Activated CD4-positive, alpha-beta T cell treated with anti-CD3 and anti-CD28 coated beads for 1 hour (primary cell): Measurements from ENCODE around the gene ENKUR.

Experiments used
- DNase-seq: peaks from one replicate; pipeline ENCODE4 v3.0.0-alpha.2; 2020

ENKUR gene

DNA sequence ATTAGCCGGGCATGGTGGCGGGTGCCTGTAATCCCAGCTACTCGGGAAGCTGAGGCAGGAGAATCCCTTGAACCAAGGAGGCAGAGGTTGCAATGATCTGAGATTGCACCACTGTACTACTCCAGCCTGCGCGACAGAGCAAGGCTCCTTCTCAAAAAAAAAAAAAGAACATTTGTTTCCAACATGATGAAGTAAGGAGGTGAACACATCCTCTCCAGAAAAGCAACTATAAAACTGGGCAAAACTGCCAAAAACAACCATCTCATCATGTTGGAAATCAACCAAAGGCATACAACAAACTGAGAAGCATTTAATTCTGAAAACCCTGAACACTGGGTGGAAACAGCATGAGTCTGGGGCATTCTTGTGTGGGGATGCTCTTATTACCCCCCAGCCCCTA is 77.9 kb downstream of the ENKUR start:
- no peak for DNase-seq

DNA sequence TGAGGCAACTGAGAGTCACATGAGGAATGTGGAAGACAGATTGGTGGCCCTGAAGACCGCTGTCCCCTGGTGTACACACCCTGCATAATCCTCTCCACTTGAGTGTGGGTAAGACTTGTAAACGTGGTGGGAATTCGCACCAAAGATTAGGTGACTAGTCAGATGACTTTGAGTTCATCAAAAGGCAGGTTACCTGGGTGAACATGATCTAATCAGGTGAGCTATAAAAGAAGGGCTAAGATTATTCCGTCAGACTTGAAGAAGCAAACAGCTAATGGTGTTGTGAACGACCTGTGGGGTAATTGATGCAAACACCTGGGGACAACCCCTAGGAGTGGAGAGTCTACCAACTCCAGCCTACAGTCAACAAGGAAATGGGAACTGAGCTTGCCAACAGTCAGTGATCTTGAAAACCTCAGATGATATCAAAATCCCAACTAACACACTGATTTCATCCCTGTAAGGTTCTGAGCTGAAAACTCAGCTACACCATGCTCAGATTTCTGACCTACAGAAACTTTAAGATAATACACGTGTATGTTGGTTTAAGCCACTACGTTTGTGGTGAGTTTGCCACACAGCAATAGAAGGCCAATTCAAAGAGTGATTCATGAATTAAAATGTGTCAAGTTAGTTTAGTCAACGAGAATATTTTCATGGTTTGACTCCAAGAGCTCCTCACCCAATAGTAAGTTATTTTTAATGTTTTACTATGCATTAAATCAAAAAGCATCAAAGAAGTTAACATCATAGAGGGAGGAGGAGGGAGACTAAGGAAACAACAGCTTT is 80.3 kb downstream of the ENKUR start:
- DNase-seq, result no peak
